SK-N-SH (cell line): ENCODE data around the gene PRPSAP2. TPM values are rescaled to one million over a fixed set of nuclear protein-coding genes. Genes with fewer than 3 reads are reported as not detected.

ENCODE experiments used
- CTCF ChIA-PET: fragments of 300-600, 350-600 bp; formaldehyde crosslinking; extraction: SDS; loops from one replicate; lab custom pipeline; 2021; lab: Yijun Ruan, JAX
- POLR2A ChIA-PET: fragments of 350-600 bp; sonication (Branson Sonifier 250); formaldehyde crosslinking; extraction: SDS; loops from one replicate; lab custom pipeline; 2020; ENCODE audit warnings: antibody characterized with exemption, inconsistent platforms; lab: Yijun Ruan, JAX
- DNase-seq: peaks from one replicate; pipeline ENCODE4 v3.0.0; 2012
- H2AFZ ChIP-seq: fragments of 200-600 bp; sonication (generic); 2 replicates; pipeline ENCODE4 v1.8.1; 2016; ENCODE audit warnings: antibody characterized with exemption, mild to moderate bottlenecking, low read depth
- H3F3A ChIP-seq: fragments of 200-600 bp; sonication (generic); replicated peaks from 2 replicates; pipeline ENCODE3; 2016; ENCODE audit warnings: antibody characterized with exemption, mild to moderate bottlenecking; ENCODE audit not compliant: insufficient read depth
- H3K27ac ChIP-seq, 2 experiments: fragments of 200-500 bp in 1 of 2; fragments of 200-600 bp in 1 of 2; sonication (Bioruptor generic) in 1 of 2; sonication (generic), shearing (Covaris generic) in 1 of 2; 2 replicates each; pipeline versions ENCODE4 v1.5.1 to v1.6.1; 2014 to 2016; ENCODE audit warnings: low read depth in 2 of 2, inconsistent platforms in 1 of 2, low read length in 1 of 2, mild to moderate bottlenecking in 1 of 2, mixed read lengths in 1 of 2
- H3K27me3 ChIP-seq: fragments of 200-600 bp; sonication (generic), shearing (Covaris generic); 2 replicates; pipeline ENCODE4 v1.6.1; 2016; ENCODE audit warnings: mixed run types; ENCODE audit not compliant: insufficient read depth
- H3K36me3 ChIP-seq, 2 experiments: fragments of 200-500 bp in 1 of 2; fragments of 200-600 bp in 1 of 2; sonication (Bioruptor generic) in 1 of 2; sonication (generic) in 1 of 2; replicated peaks in 1 of 2; 2 replicates each; pipeline versions ENCODE3 to v1.5.1; 2014 to 2016; ENCODE audit warnings: low read length in 1 of 2, mild to moderate bottlenecking in 1 of 2; ENCODE audit not compliant: insufficient read depth in 2 of 2, control insufficient read depth in 1 of 2
- H3K4me1 ChIP-seq, 2 experiments: fragments of 200-500 bp in 1 of 2; fragments of 200-600 bp in 1 of 2; sonication (Bioruptor generic) in 1 of 2; sonication (generic), shearing (Covaris generic) in 1 of 2; 2 replicates each; pipeline versions ENCODE4 v1.5.1 to v1.6.1; 2014 to 2016; ENCODE audit warnings: low read depth in 1 of 2, low read length in 1 of 2, mixed run types in 1 of 2; ENCODE audit not compliant: insufficient read depth in 2 of 2, control insufficient read depth in 1 of 2
- H3K4me2 ChIP-seq: fragments of 200-600 bp; sonication (generic), shearing (Covaris generic); 2 replicates; pipeline ENCODE4 v1.6.1; 2017; ENCODE audit warnings: mixed run types
- H3K4me3 ChIP-seq, 2 experiments: fragments of 200-500 bp in 1 of 2; fragments of 200-600 bp in 1 of 2; sonication (Bioruptor generic) in 1 of 2; sonication (generic), shearing (Covaris generic) in 1 of 2; 2 replicates each; pipeline versions ENCODE4 v1.5.1 to v1.8.1; 2014 to 2016; ENCODE audit warnings: low read depth in 2 of 2, inconsistent platforms in 1 of 2, low read length in 1 of 2, mild to moderate bottlenecking in 1 of 2, mixed read lengths in 1 of 2, moderate library complexity in 1 of 2
- H3K79me2 ChIP-seq: fragments of 200-600 bp; sonication (generic); 2 replicates; pipeline ENCODE4 v1.8.1; 2017; ENCODE audit warnings: mild to moderate bottlenecking; ENCODE audit not compliant: insufficient read depth
- H3K9ac ChIP-seq: fragments of 200-600 bp; sonication (generic); 2 replicates; pipeline ENCODE4 v1.6.1; 2017; ENCODE audit warnings: mixed run types
- H3K9me2 ChIP-seq: fragments of 200-600 bp; sonication (generic); 2 replicates; pipeline ENCODE4 v1.6.1; 2017; ENCODE audit warnings: mixed run types
- H3K9me3 ChIP-seq: fragments of 200-600 bp; sonication (generic); 2 replicates; pipeline ENCODE4 v1.6.1; 2017; ENCODE audit warnings: mixed run types, mild to moderate bottlenecking, moderate library complexity
- H4K20me1 ChIP-seq: fragments of 200-600 bp; sonication (generic); 2 replicates; pipeline ENCODE4 v1.6.1; 2017; ENCODE audit warnings: mild to moderate bottlenecking, mixed run types; ENCODE audit not compliant: insufficient read depth
- ELF1 ChIP-seq: IDR thresholded peaks from 2 replicates; pipeline ENCODE4 v1.4.0; 2012
- EZH2phosphoT487 ChIP-seq: fragments of 200-600 bp; sonication (generic); IDR thresholded peaks from 2 replicates; pipeline ENCODE4 v1.6.1; 2017; ENCODE audit warnings: low read depth, mixed run types, mild to moderate bottlenecking, antibody characterized with exemption, moderate library complexity, borderline replicate concordance
- FOSL2 ChIP-seq: IDR thresholded peaks from 2 replicates; pipeline ENCODE4 v1.4.0; 2012; ENCODE audit warnings: low read depth, mild to moderate bottlenecking, moderate library complexity, borderline replicate concordance
- FOXJ3 ChIP-seq: sonication (generic); formaldehyde crosslinking; IDR thresholded peaks from 2 replicates; pipeline ENCODE4 v1.5.1; 2020; ENCODE audit warnings: mild to moderate bottlenecking, missing genetic modification reagents
- FOXM1 ChIP-seq: IDR thresholded peaks from 2 replicates; pipeline ENCODE4 v1.4.0; 2012; ENCODE audit warnings: low read depth, mild to moderate bottlenecking
- GABPA ChIP-seq: IDR thresholded peaks from 2 replicates; pipeline ENCODE4 v1.4.0; 2012; ENCODE audit warnings: low read depth, mild to moderate bottlenecking
- GATA2 ChIP-seq: sonication (generic); formaldehyde crosslinking; IDR thresholded peaks from 2 replicates; pipeline ENCODE4 v1.5.0; 2020; ENCODE audit warnings: mild to moderate bottlenecking, missing genetic modification reagents
- JUND ChIP-seq: IDR thresholded peaks from 2 replicates; pipeline ENCODE4 v1.4.0; 2012
- NFIC ChIP-seq: IDR thresholded peaks from 2 replicates; pipeline ENCODE4 v1.4.0; 2012; ENCODE audit warnings: borderline replicate concordance
- NRF1 ChIP-seq: IDR thresholded peaks from 2 replicates; pipeline ENCODE4 v1.6.1; 2012; ENCODE audit warnings: low read depth, mild to moderate bottlenecking, low read length
- RCOR1 ChIP-seq: fragments of 150-350 bp; IDR thresholded peaks from 2 replicates; pipeline ENCODE4 v1.6.1; 2017; ENCODE audit warnings: antibody characterized with exemption, low read length
- RFX5 ChIP-seq: IDR thresholded peaks from 2 replicates; pipeline ENCODE4 v1.6.1; 2012; ENCODE audit warnings: mild to moderate bottlenecking, improper control_type of control experiment, low read length
- SIN3A ChIP-seq: IDR thresholded peaks from 2 replicates; pipeline ENCODE4 v1.6.1; 2012; ENCODE audit warnings: low read depth, mild to moderate bottlenecking, low read length, moderate library complexity, borderline replicate concordance
- TAF1 ChIP-seq: IDR thresholded peaks from 2 replicates; pipeline ENCODE4 v1.6.1; 2012; ENCODE audit warnings: low read depth, mild to moderate bottlenecking, low read length, moderate library complexity, borderline replicate concordance
- TCF12 ChIP-seq: IDR thresholded peaks from 2 replicates; pipeline ENCODE4 v1.4.0; 2012
- WGBS: methylation state at CpG from one replicate; pipeline ENCODE4 v1.1.6; 2017; ENCODE audit warnings: low lambda C conversion rate; 5-methylcytosine and 5-hydroxymethylcytosine counted together
- polyA plus RNA-seq, 3 experiments: library from polyadenylated mRNA; depleted of rRNA; stranded (reverse); fragments of >200 nt; gene quantifications; 2 replicates each; pipeline ENCODE4 v1.2.3, GENCODE V29; 2012
- TF ChIP-seq, protein P1 (sequence below): fragments of 150-350 bp; IDR thresholded peaks from 2 replicates; pipeline ENCODE4 v1.6.1; 2017; ENCODE audit warnings: antibody characterized with exemption, low read length, low read depth, borderline replicate concordance
- TF ChIP-seq, protein P2 (sequence below): IDR thresholded peaks from 2 replicates; pipeline ENCODE4 v1.6.1; 2012; ENCODE audit warnings: mild to moderate bottlenecking, low read depth, low read length, moderate library complexity

The PRPSAP2 gene
- polyA plus RNA-seq, 1 of the 3 experiments (the other 2 are of a cell fraction), result 27.6 TPM

DNA sequence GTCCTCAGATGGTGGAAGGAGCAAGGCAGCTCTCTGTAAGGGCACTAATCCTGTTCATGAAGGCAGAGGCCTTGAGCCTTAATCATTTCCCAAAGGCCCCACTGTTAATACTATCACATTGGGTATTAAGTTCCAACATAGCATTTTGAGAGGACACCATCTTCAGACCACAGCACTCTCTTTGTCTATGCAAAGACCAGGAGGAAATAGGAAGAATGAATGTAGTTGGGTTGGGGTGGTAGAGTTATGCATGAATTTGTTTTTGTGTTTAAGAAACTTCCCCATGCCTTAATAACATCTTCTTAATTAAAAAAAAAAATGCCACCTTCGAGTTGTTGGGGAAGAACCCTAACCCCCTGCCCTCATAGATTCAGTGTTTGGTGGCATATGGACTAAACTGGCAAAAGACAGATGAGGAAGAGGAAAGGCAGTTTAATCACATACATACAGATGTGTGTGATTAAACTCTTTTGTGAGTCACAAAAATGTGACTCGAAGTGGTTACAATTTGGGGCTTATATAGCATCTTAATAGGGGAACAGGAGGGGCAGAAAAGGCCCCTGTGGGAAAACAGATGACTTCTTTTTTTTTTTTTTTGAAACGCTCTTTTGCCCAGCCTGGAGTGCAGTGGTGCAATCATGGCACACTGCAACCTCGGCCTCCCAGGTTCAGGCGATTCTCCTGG, 59.0 kb downstream of the PRPSAP2 start:
- WGBS, result 50% methylated on average over 5 of the region's 5 CpGs
- H3F3A ChIP-seq, result peaks cover 20% of the 10 kb centered on the region
- ChIA-PET CTCF (no interaction called here), POLR2A (no interaction called here)
- no peaks in the 10 kb centered on the region for H4K20me1 ChIP-seq
- peaks cover 12 to 13% of the 10 kb centered on the region in 2 experiments; a peak in 3 of 4 replicates for H3K4me1 ChIP-seq
- H3K9me2 ChIP-seq, result no peaks in the 10 kb centered on the region
- peaks cover 0 to 8% of the 10 kb centered on the region in 2 experiments for H3K36me3 ChIP-seq
- no peaks in the 10 kb centered on the region for H3K27me3 ChIP-seq
- TF ChIP-seq RCOR1 (no peak), ELF1 (no peak), SIN3A (no peak), FOXJ3 (CRISPR knock-in tag) (no peak), TAF1 (no peak), RFX5 (no peak), EZH2phosphoT487 (no peak), GABPA (no peak), FOXM1 (no peak)
- TF ChIP-seq, protein P1, sequence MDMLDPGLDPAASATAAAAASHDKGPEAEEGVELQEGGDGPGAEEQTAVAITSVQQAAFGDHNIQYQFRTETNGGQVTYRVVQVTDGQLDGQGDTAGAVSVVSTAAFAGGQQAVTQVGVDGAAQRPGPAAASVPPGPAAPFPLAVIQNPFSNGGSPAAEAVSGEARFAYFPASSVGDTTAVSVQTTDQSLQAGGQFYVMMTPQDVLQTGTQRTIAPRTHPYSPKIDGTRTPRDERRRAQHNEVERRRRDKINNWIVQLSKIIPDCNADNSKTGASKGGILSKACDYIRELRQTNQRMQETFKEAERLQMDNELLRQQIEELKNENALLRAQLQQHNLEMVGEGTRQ, result no peak
- DNase-seq, result no peak
- H3K9me3 ChIP-seq, result no peaks in the 10 kb centered on the region
- no peak overlapping the region for H3K4me3 ChIP-seq
- no peak overlapping the region for H3K4me2 ChIP-seq
- H3K27ac ChIP-seq, result peak overlapping the region in 1 of 2 experiments; percentile 36; a peak in 2 of 4 replicates
- no peak overlapping the region for H2AFZ ChIP-seq
- no peak overlapping the region for H3K9ac ChIP-seq
- no peaks in the 10 kb centered on the region for H3K79me2 ChIP-seq

GRCh38 chr17:18917506-18918032, 59.6 kb downstream of the PRPSAP2 start:
- H4K20me1 ChIP-seq, result no peaks in the 10 kb centered on the region
- H3K36me3 ChIP-seq, result peaks cover 0 to 8% of the 10 kb centered on the region in 2 experiments
- peaks cover 12 to 16% of the 10 kb centered on the region in 2 experiments; a peak in 3 of 4 replicates for H3K4me1 ChIP-seq
- 87% methylated on average over 11 of the region's 11 CpGs for WGBS
- no peak overlapping the region for H3K27ac ChIP-seq
- DNase-seq, result no peak
- H3K79me2 ChIP-seq, result no peaks in the 10 kb centered on the region
- H3K9me3 ChIP-seq, result no peaks in the 10 kb centered on the region
- H3K4me3 ChIP-seq, result no peak overlapping the region
- H3K4me2 ChIP-seq, result no peak overlapping the region
- H3F3A ChIP-seq, result peaks cover 25% of the 10 kb centered on the region
- no peaks in the 10 kb centered on the region for H3K9me2 ChIP-seq
- no peak overlapping the region for H3K9ac ChIP-seq
- TF ChIP-seq, protein P1, result no peak
- TF ChIP-seq FOSL2 (no peak), JUND (no peak), NRF1 (no peak), EZH2phosphoT487 (no peak), TCF12 (no peak), NFIC (no peak), ELF1 (no peak), GATA2 (CRISPR knock-in tag) (no peak), SIN3A (no peak), GABPA (no peak), RCOR1 (no peak)
- TF ChIP-seq, protein P2, sequence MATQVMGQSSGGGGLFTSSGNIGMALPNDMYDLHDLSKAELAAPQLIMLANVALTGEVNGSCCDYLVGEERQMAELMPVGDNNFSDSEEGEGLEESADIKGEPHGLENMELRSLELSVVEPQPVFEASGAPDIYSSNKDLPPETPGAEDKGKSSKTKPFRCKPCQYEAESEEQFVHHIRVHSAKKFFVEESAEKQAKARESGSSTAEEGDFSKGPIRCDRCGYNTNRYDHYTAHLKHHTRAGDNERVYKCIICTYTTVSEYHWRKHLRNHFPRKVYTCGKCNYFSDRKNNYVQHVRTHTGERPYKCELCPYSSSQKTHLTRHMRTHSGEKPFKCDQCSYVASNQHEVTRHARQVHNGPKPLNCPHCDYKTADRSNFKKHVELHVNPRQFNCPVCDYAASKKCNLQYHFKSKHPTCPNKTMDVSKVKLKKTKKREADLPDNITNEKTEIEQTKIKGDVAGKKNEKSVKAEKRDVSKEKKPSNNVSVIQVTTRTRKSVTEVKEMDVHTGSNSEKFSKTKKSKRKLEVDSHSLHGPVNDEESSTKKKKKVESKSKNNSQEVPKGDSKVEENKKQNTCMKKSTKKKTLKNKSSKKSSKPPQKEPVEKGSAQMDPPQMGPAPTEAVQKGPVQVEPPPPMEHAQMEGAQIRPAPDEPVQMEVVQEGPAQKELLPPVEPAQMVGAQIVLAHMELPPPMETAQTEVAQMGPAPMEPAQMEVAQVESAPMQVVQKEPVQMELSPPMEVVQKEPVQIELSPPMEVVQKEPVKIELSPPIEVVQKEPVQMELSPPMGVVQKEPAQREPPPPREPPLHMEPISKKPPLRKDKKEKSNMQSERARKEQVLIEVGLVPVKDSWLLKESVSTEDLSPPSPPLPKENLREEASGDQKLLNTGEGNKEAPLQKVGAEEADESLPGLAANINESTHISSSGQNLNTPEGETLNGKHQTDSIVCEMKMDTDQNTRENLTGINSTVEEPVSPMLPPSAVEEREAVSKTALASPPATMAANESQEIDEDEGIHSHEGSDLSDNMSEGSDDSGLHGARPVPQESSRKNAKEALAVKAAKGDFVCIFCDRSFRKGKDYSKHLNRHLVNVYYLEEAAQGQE, result no peak
- TF ChIP-seq, all 33 proteins: peak for 0
- ChIA-PET POLR2A (interaction anchor here (0.6 kb wide), 1 partner anchor 12 kb away, joined by 3 read pairs; no protein-coding TSS in a partner anchor), CTCF (no interaction called here)
- Histone ChIP-seq H3K27me3 (no peaks in the 10 kb centered on the region), H2AFZ (no peak overlapping the region)
